Erythroblast (primary cell): Measurements from ENCODE around the gene CORIN.

ENCODE experiments used
- GATA1 ChIP-seq: IDR thresholded peaks from 2 replicates; pipeline ENCODE4 v1.6.1; 2011; ENCODE audit warnings: low read depth, mild to moderate bottlenecking, control low read depth, low read length, moderate library complexity
- POLR2A ChIP-seq: IDR thresholded peaks from 2 replicates; pipeline ENCODE4 v1.6.1; 2011; ENCODE audit warnings: mild to moderate bottlenecking, low read length

GRCh38 chr4:47701286-47701685 lies 136.6 kb downstream of the CORIN start:
- TF ChIP-seq POLR2A (no peak), GATA1 (no peak)
